K562 (cell line): ENCODE results near the gene F12. TPM values are rescaled to one million over a fixed set of nuclear protein-coding genes. Genes with fewer than 3 reads are reported as not detected.

Source experiments
- ARID4B ChIP-seq: sonication (generic); formaldehyde crosslinking; IDR thresholded peaks from 2 replicates; pipeline ENCODE4 v1.8.0; 2022; ENCODE audit warnings: mild to moderate bottlenecking, missing genetic modification reagents
- BDP1 ChIP-seq: IDR thresholded peaks from 3 replicates; pipeline ENCODE4 v1.6.1; 2011; ENCODE audit not compliant: insufficient read length, insufficient read depth
- CHAMP1 ChIP-seq: fragments of 450-650 bp; IDR thresholded peaks from 2 replicates; pipeline ENCODE4 v1.6.1; 2016; ENCODE audit warnings: mild to moderate bottlenecking
- HES1 ChIP-seq: fragments of 450-650 bp; IDR thresholded peaks from 2 replicates; pipeline ENCODE4 v1.6.1; 2016; ENCODE audit warnings: low read depth, mild to moderate bottlenecking, moderate library complexity
- KDM1A ChIP-seq, 2 experiments: fragments of 450-650 bp; IDR thresholded peaks; 2 replicates each; pipeline ENCODE4 v1.6.1; 2016; ENCODE audit warnings: mild to moderate bottlenecking in 2 of 2
- MTA1 ChIP-seq: fragments of 450-650 bp; IDR thresholded peaks from 2 replicates; pipeline ENCODE4 v1.6.1; 2017; ENCODE audit warnings: borderline replicate concordance
- PHB ChIP-seq: fragments of 250-450 bp; sonication (Bioruptor Pico); IDR thresholded peaks from 2 replicates; pipeline ENCODE4 v1.5.0; 2021
- PHTF2 ChIP-seq: fragments of 250-450 bp; sonication (Bioruptor Pico); IDR thresholded peaks from 2 replicates; pipeline ENCODE4 v1.5.0; 2021; ENCODE audit warnings: mild to moderate bottlenecking
- PPARD ChIP-seq: fragments of 250-450 bp; sonication (Bioruptor Pico); IDR thresholded peaks from 2 replicates; pipeline ENCODE4 v1.8.0; 2022; ENCODE audit warnings: inconsistent platforms, mild to moderate bottlenecking, moderate library complexity
- RB1 ChIP-seq: fragments of 450-650 bp; IDR thresholded peaks from 2 replicates; pipeline ENCODE4 v1.6.1; 2017; ENCODE audit warnings: low read depth, mild to moderate bottlenecking
- SRF ChIP-seq, 2 experiments: fragments of 250-450, 450-650 bp in 1 of 2; sonication (Bioruptor Pico) in 1 of 2; sonication (generic) in 1 of 2; formaldehyde crosslinking; IDR thresholded peaks; 2 replicates each; pipeline versions ENCODE4 v1.5.0 to v1.5.1; 2020 to 2022; ENCODE audit warnings: mild to moderate bottlenecking in 1 of 2, missing genetic modification reagents in 1 of 2
- YY1 ChIP-seq, 3 experiments: IDR thresholded peaks; 2 replicates each; pipeline ENCODE4 v1.6.1; 2011; ENCODE audit warnings: low read length in 2 of 3, mild to moderate bottlenecking in 2 of 3, moderate library complexity in 2 of 3, borderline replicate concordance in 1 of 3, control low read depth in 1 of 3, low read depth in 1 of 3; ENCODE audit not compliant: insufficient read depth in 3 of 3, insufficient replicate concordance in 2 of 3, control insufficient read depth in 1 of 3, insufficient read length in 1 of 3; ENCODE audit errors: extremely low read depth in 1 of 3
- ZNF561 ChIP-seq: fragments of 450-650 bp; formaldehyde crosslinking; conservative IDR thresholded peaks from 2 replicates; pipeline ENCODE4 v1.4.0; 2020; ENCODE audit warnings: mild to moderate bottlenecking, moderate library complexity
- ZNF655 ChIP-seq: fragments of 250-450 bp; sonication (Bioruptor Pico); IDR thresholded peaks from 2 replicates; pipeline ENCODE4 v1.5.0; 2021
- polyA plus RNA-seq, 8 experiments: library from polyadenylated mRNA; depleted of rRNA in 4 of 8; stranded (reverse) in 5 of 8; unstranded in 3 of 8; fragments of >200 nt; fragmentation: Nextera tagmentation in 2 of 8; fragmentation: Illumina TruSeq in 1 of 8; extraction: Ambion mirVana in 2 of 8; extraction: Trizol in 1 of 8; gene quantifications; 2 replicates each; pipeline versions ENCODE4 v1.2.1 to v1.2.3, GENCODE V29; 2011 to 2014; ENCODE audit warnings: inconsistent platforms in 1 of 8, missing spikeins in 1 of 8
- total RNA-seq, 7 experiments: library from RNA; depleted of rRNA in 6 of 7; stranded (reverse); fragments of >200 nt in 6 of 7; fragmentation: Illumina TruSeq in 2 of 7; extraction: Trizol in 2 of 7; gene quantifications; 2 replicates each; pipeline versions ENCODE4 v1.2.1 to v1.2.3, GENCODE V29; 2011 to 2021; ENCODE audit warnings: low replicate concordance in 1 of 7
- TF ChIP-seq, protein P1 (sequence below): sonication (generic); formaldehyde crosslinking; IDR thresholded peaks from 2 replicates; pipeline ENCODE4 v1.8.0; 2022; ENCODE audit warnings: mild to moderate bottlenecking, missing genetic modification reagents, borderline replicate concordance

The F12 gene
- total and polyA plus RNA-seq, 9 of the 15 experiments (the other 6 are each of a cell fraction or from before 2014, with no cell fraction given) = 0.59 to 18.3 (median 3.6) TPM

GRCh38 chr5:177390363-177391300 is 18.7 kb downstream of the F12 start (continued):
- TF ChIP-seq ARID4B (peak; percentile 49), PHB (CRISPR knock-in tag) (no peak), BDP1 (no peak), PHTF2 (CRISPR knock-in tag) (no peak), YY1 (IDR thresholded peaks at IDR 0.05; ENCODE audit: borderline replicate concordance in 1 of 3, control insufficient read depth in 1 of 3, extremely low read depth in 1 of 3, insufficient read depth in 3 of 3, insufficient read length in 1 of 3, insufficient replicate concordance in 2 of 3, low read depth in 1 of 3, low read length in 2 of 3) (peak in 1 of 3 experiments; percentile 42), MTA1 (no peak), SRF (CRISPR knock-in tag; IDR thresholded peaks at IDR 0.05) (no peak), ZNF655 (no peak), KDM1A (IDR thresholded peaks at IDR 0.05) (peak; percentile 38 to 82; a peak in 3 of 4 replicates), CHAMP1 (no peak), PPARD (no peak), ZNF561 (CRISPR knock-in tag) (no peak), RB1 (peak; percentile 39; the same call in 1 of the 2 replicates), HES1 (no peak)
- TF ChIP-seq, protein P1, sequence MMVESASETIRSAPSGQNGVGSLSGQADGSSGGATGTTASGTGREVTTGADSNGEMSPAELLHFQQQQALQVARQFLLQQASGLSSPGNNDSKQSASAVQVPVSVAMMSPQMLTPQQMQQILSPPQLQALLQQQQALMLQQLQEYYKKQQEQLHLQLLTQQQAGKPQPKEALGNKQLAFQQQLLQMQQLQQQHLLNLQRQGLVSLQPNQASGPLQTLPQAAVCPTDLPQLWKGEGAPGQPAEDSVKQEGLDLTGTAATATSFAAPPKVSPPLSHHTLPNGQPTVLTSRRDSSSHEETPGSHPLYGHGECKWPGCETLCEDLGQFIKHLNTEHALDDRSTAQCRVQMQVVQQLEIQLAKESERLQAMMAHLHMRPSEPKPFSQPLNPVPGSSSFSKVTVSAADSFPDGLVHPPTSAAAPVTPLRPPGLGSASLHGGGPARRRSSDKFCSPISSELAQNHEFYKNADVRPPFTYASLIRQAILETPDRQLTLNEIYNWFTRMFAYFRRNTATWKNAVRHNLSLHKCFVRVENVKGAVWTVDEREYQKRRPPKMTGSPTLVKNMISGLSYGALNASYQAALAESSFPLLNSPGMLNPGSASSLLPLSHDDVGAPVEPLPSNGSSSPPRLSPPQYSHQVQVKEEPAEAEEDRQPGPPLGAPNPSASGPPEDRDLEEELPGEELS (CRISPR knock-in tag) = no peak
